ES-I3 (cell line): ENCODE measurements around the gene ADAMTS12.

Experiments used
- H3K36me3 ChIP-seq: 2 replicates; pipeline ENCODE4 v1.6.1; 2013; ENCODE audit warnings: mild to moderate bottlenecking, low read length, control low read depth, moderate library complexity; ENCODE audit not compliant: insufficient read depth
- H3K4me1 ChIP-seq: 2 replicates; pipeline ENCODE4 v1.6.1; 2013; ENCODE audit warnings: mild to moderate bottlenecking, control low read depth, low read length; ENCODE audit not compliant: insufficient read depth
- H3K9ac ChIP-seq: 2 replicates; pipeline ENCODE4 v1.6.1; 2013; ENCODE audit warnings: low read depth, mild to moderate bottlenecking, low read length, moderate library complexity
- H3K9me3 ChIP-seq: 2 replicates; pipeline ENCODE4 v1.6.1; 2013; ENCODE audit warnings: mild to moderate bottlenecking, low read length, moderate library complexity; ENCODE audit not compliant: control insufficient read depth, insufficient read depth

ADAMTS12 gene

DNA sequence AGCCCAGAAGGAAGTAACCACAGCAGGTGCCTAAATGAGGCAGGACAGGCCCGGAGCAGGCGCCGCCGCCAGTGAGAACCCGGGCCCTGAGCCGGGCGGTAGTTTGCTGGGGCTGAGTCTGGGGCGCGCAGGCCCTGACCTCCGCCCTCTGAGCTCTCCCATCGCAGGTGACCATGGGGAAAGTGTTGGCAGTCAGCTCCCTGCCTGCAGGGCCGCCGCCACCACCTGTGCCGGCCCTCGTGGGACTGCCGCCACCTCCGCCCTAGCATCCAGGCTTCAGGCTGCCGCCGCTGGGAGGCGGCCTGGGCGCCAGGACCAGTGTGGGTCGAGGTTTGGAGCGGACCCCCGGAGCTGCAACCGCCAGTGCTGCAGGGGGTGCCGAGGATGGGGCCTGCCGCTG is 389.9 kb downstream of the ADAMTS12 start:
- H3K36me3 ChIP-seq = no peaks in the 10 kb centered on the region
- H3K4me1 ChIP-seq = no peaks in the 10 kb centered on the region
- no peak overlapping the region for H3K9ac ChIP-seq
- no peaks in the 10 kb centered on the region for H3K9me3 ChIP-seq

- Histone ChIP-seq H3K4me1 (no peaks in the 10 kb centered on the region), H3K36me3 (no peaks in the 10 kb centered on the region), H3K9ac (no peak overlapping the region), H3K9me3 (no peaks in the 10 kb centered on the region)
Observed at GRCh38 chr5:33501260-33501659, 390.5 kb downstream of the ADAMTS12 start.

GRCh38 chr5:33494466-33494865 is 397.3 kb downstream of the ADAMTS12 start:
- Histone ChIP-seq H3K9me3 (no peaks in the 10 kb centered on the region; the same call in 1 of the 2 replicates), H3K36me3 (no peaks in the 10 kb centered on the region), H3K4me1 (no peaks in the 10 kb centered on the region), H3K9ac (no peak overlapping the region)

DNA sequence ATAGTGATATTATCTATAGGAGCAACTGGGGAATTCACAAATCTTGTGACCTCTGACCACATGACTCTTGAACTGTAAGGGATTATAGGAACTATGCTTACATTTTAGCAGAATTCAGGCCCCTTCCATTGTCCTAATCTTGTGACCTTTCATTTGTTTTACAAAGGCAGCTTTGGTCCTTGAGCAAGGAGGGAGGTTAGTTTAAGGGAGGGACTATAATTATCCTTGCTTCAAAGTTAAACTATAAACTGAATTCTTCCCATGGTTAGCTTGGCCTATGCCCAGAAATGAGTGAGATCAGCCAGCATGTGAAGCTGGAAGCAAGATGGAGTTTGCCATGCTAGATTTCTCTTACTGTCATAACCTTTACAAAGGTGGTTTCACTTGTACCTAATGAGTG is 399.8 kb downstream of the ADAMTS12 start:
- no peak overlapping the region for H3K9ac ChIP-seq
- H3K4me1 ChIP-seq = no peaks in the 10 kb centered on the region
- no peaks in the 10 kb centered on the region for H3K36me3 ChIP-seq
- no peaks in the 10 kb centered on the region; the same call in none of the 2 replicates for H3K9me3 ChIP-seq

- no peak overlapping the region for H3K9ac ChIP-seq
- H3K9me3 ChIP-seq = no peaks in the 10 kb centered on the region; the same call in none of the 2 replicates
- no peaks in the 10 kb centered on the region for H3K36me3 ChIP-seq
- H3K4me1 ChIP-seq = no peaks in the 10 kb centered on the region
Observed at GRCh38 chr5:33490071-33490665, 401.6 kb downstream of the ADAMTS12 start.

- Histone ChIP-seq H3K9me3 (no peaks in the 10 kb centered on the region; the same call in none of the 2 replicates), H3K4me1 (no peaks in the 10 kb centered on the region), H3K36me3 (no peaks in the 10 kb centered on the region), H3K9ac (no peak overlapping the region)
Observed at GRCh38 chr5:33489481-33490067, 402.2 kb downstream of the ADAMTS12 start.

GRCh38 chr5:33488558-33489355 is 403.0 kb downstream of the ADAMTS12 start:
- no peaks in the 10 kb centered on the region for H3K4me1 ChIP-seq
- no peak overlapping the region for H3K9ac ChIP-seq
- H3K9me3 ChIP-seq = no peaks in the 10 kb centered on the region; the same call in none of the 2 replicates
- no peaks in the 10 kb centered on the region for H3K36me3 ChIP-seq

GRCh38 chr5:33487236-33487635 is 404.6 kb downstream of the ADAMTS12 start:
- peaks cover 10% of the 10 kb centered on the region; the same call in 1 of the 2 replicates for H3K4me1 ChIP-seq
- H3K36me3 ChIP-seq = no peaks in the 10 kb centered on the region
- no peak overlapping the region for H3K9ac ChIP-seq

GRCh38 chr5:33482335-33482734 is 409.5 kb downstream of the ADAMTS12 start:
- Histone ChIP-seq H3K9me3 (no peaks in the 10 kb centered on the region), H3K4me1 (peaks cover 10% of the 10 kb centered on the region; the same call in 1 of the 2 replicates), H3K9ac (no peak overlapping the region), H3K36me3 (peaks cover 3% of the 10 kb centered on the region; the same call in 1 of the 2 replicates)

More at GRCh38 chr5:33487236-33487635, 404.6 kb downstream of the ADAMTS12 start:
- H3K9me3 ChIP-seq = no peaks in the 10 kb centered on the region; the same call in none of the 2 replicates

DNA sequence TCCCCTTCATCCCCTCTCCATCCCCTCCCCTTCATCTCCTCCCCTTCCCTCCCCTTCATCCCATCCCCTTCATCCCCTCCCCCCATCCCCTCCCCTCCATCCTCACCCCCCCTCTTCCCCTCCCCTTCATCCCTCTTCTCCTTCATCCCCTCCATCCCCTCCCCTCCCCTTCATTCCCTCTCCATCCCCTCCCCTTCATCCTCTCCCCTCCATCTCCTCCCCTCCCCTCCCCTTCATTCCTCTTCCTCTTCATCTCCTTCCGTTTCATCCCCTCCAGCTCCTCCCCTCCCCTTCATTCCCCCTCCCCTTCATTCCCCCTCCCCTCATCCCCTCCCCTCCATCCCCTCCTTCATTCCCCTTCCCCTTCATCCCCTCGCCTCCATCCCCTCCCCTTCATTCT is 410.9 kb downstream of the ADAMTS12 start:
- no peak overlapping the region for H3K9ac ChIP-seq
- peaks cover 11% of the 10 kb centered on the region; the same call in 1 of the 2 replicates for H3K36me3 ChIP-seq
- H3K4me1 ChIP-seq = peaks cover 10% of the 10 kb centered on the region; the same call in 1 of the 2 replicates
- H3K9me3 ChIP-seq = no peaks in the 10 kb centered on the region

GRCh38 chr5:33479311-33479710 is 412.5 kb downstream of the ADAMTS12 start:
- no peak overlapping the region for H3K9ac ChIP-seq
- peaks cover 9% of the 10 kb centered on the region; the same call in 1 of the 2 replicates for H3K9me3 ChIP-seq
- H3K36me3 ChIP-seq = peaks cover 23% of the 10 kb centered on the region; the same call in 1 of the 2 replicates
- H3K4me1 ChIP-seq = peaks cover 10% of the 10 kb centered on the region; the same call in 1 of the 2 replicates

GRCh38 chr5:33477816-33478215 is 414.0 kb downstream of the ADAMTS12 start:
- H3K9me3 ChIP-seq = peaks cover 16% of the 10 kb centered on the region; the same call in 1 of the 2 replicates
- H3K9ac ChIP-seq = no peak overlapping the region
- peaks cover 7% of the 10 kb centered on the region; the same call in 1 of the 2 replicates for H3K4me1 ChIP-seq
- peaks cover 31% of the 10 kb centered on the region; the same call in 1 of the 2 replicates for H3K36me3 ChIP-seq

GRCh38 chr5:33476992-33477391 is 414.8 kb downstream of the ADAMTS12 start:
- Histone ChIP-seq H3K9ac (no peak overlapping the region), H3K36me3 (peaks cover 31% of the 10 kb centered on the region; the same call in 1 of the 2 replicates), H3K4me1 (no peaks in the 10 kb centered on the region), H3K9me3 (peaks cover 19% of the 10 kb centered on the region; the same call in 1 of the 2 replicates)

DNA sequence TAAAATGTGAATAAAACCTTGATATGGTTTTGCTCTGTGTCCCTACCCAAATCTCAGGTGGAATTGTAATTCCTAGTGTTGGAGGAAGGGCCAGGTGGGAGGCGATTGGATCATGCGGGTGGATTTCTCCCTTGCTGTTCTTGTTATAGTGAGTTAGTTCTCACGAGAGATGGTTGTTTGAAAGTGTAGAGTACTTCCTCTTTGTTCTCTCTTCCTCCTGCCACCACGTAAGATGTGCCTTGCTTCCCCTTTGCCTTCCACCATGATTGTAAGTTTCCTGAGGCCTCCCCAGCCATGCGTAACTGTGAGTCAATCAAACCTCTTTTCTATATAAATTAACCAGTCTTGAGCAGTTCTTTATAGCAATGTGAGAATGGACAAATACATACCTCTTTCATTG is 416.1 kb downstream of the ADAMTS12 start:
- H3K9me3 ChIP-seq = peaks cover 19% of the 10 kb centered on the region; the same call in 1 of the 2 replicates
- H3K4me1 ChIP-seq = no peaks in the 10 kb centered on the region
- peaks cover 35% of the 10 kb centered on the region; the same call in 1 of the 2 replicates for H3K36me3 ChIP-seq
- H3K9ac ChIP-seq = no peak overlapping the region
